ENCODE measurements around the gene DRAXIN. TPM values are rescaled to one million over a fixed set of nuclear protein-coding genes. Genes with fewer than 3 reads are reported as not detected.

Gene DRAXIN
- total and polyA plus RNA-seq, 2 donors (not counting 3 experiments of a cell fraction or from before 2014, with no cell fraction given) = 0.44 to 3.2 TPM

- POLR2A ChIA-PET = no interaction called here
- CTCF ChIA-PET = interaction anchor here (1.0 kb wide), 1 partner anchor 11 kb away, joined by 4 read pairs; the partner anchor contains the start of gene FBXO6
Observed at GRCh38 chr1:11675325-11675724, 16.2 kb upstream of the DRAXIN start.

More at GRCh38 chr1:11675325-11675724, 16.2 kb upstream of the DRAXIN start:
- Histone ChIP-seq H3K4me1 (ENCODE audit: control insufficient read depth, extremely low read depth, insufficient read depth, low read length) (peaks cover 2% of the 10 kb centered on the region), H3K9me3 (replicated peaks; ENCODE audit: control insufficient read depth, insufficient read depth, low read length) (no peaks in the 10 kb centered on the region), H3K4me3 (replicated peaks in 1 of 3; ENCODE audit: insufficient read depth in 1 of 3, low read depth in 1 of 3, low read length in 3 of 3) (no peak overlapping the region), H4K20me1 (replicated peaks; ENCODE audit: control insufficient read depth, extremely low read depth, insufficient read depth, low read length) (no peaks in the 10 kb centered on the region), H2AFZ (ENCODE audit: low read depth, low read length) (no peak overlapping the region), H3K9ac (replicated peaks; ENCODE audit: extremely low read depth, insufficient read depth, low read length) (no peak overlapping the region), H3K36me3 (ENCODE audit: control insufficient read depth in 2 of 2, extremely low read depth in 1 of 2, insufficient read depth in 2 of 2, low read length in 2 of 2) (peaks cover 0 to 14% of the 10 kb centered on the region in 2 experiments), H3K9me1 (replicated peaks; ENCODE audit: control insufficient read depth, extremely low read depth, insufficient read depth, low read length) (no peaks in the 10 kb centered on the region), H3K27ac (ENCODE audit: insufficient read depth, low read depth, low read length) (no peak overlapping the region), H3K27me3 (ENCODE audit: control insufficient read depth in 2 of 2, insufficient read depth in 2 of 2, low read length in 2 of 2) (no peaks in the 10 kb centered on the region), H3K4me2 (ENCODE audit: insufficient read depth, low read length) (no peak overlapping the region), H3K79me2 (ENCODE audit: control insufficient read depth, insufficient read depth, low read length) (no peaks in the 10 kb centered on the region)
- TF ChIP-seq FOS (IDR thresholded peaks at IDR 0.05; ENCODE audit: borderline replicate concordance, insufficient read depth, low read length) = no peak
- TF ChIP-seq POLR2A (IDR thresholded peaks at IDR 0.05; ENCODE audit: low read depth, low read length) = no peak
- no peak for TF ChIP-seq POLR2AphosphoS5 (IDR thresholded peaks at IDR 0.05; ENCODE audit: insufficient read depth, low read depth, low read length)
- no peak for TF ChIP-seq EZH2 (IDR thresholded peaks at IDR 0.05; ENCODE audit: borderline replicate concordance, low read depth, low read length, severe bottlenecking)
- TF ChIP-seq MYC (IDR thresholded peaks at IDR 0.05; ENCODE audit: low read depth, low read length) = no peak
- TF ChIP-seq, protein P1, sequence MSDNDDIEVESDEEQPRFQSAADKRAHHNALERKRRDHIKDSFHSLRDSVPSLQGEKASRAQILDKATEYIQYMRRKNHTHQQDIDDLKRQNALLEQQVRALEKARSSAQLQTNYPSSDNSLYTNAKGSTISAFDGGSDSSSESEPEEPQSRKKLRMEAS (IDR thresholded peaks at IDR 0.05; ENCODE audit: insufficient read depth, insufficient read length) = no peak
- TF ChIP-seq GATA2 (IDR thresholded peaks at IDR 0.05; ENCODE audit: insufficient read depth, insufficient read length, low read depth, low read length) = no peak
- TF ChIP-seq, protein P2, sequence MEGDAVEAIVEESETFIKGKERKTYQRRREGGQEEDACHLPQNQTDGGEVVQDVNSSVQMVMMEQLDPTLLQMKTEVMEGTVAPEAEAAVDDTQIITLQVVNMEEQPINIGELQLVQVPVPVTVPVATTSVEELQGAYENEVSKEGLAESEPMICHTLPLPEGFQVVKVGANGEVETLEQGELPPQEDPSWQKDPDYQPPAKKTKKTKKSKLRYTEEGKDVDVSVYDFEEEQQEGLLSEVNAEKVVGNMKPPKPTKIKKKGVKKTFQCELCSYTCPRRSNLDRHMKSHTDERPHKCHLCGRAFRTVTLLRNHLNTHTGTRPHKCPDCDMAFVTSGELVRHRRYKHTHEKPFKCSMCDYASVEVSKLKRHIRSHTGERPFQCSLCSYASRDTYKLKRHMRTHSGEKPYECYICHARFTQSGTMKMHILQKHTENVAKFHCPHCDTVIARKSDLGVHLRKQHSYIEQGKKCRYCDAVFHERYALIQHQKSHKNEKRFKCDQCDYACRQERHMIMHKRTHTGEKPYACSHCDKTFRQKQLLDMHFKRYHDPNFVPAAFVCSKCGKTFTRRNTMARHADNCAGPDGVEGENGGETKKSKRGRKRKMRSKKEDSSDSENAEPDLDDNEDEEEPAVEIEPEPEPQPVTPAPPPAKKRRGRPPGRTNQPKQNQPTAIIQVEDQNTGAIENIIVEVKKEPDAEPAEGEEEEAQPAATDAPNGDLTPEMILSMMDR (IDR thresholded peaks at IDR 0.05; ENCODE audit: extremely low read depth in 1 of 2, insufficient read depth in 1 of 2, low read depth in 1 of 2, low read length in 2 of 2) = no peak
- no peak for TF ChIP-seq JUN (IDR thresholded peaks at IDR 0.05; ENCODE audit: borderline replicate concordance, insufficient read depth, insufficient read length, low read depth)
- no TSS peak for BruUV-seq (replicated peaks)
- dilution Hi-C loops (cut with MboI; ENCODE audit: extremely low pct_ligation_motif_present, low sequenced_read_pairs) = no loop called here
- DNase-seq (ENCODE audit: low read depth, low spot score) = no peak
- FAIRE-seq = no peak
- intact Hi-C loops (cut with micrococcal nuclease) = no loop called here
